ENCODE results near the gene SLC41A1.
A peak's percentile ranks its signal among the peaks of the same experiment; 100 is the strongest.
"Not testable (repeated sequence)": the region's sequence is repeated elsewhere in the genome, so short reads cannot be mapped to it uniquely, and the experiment has no call there.

Gene SLC41A1

DNA sequence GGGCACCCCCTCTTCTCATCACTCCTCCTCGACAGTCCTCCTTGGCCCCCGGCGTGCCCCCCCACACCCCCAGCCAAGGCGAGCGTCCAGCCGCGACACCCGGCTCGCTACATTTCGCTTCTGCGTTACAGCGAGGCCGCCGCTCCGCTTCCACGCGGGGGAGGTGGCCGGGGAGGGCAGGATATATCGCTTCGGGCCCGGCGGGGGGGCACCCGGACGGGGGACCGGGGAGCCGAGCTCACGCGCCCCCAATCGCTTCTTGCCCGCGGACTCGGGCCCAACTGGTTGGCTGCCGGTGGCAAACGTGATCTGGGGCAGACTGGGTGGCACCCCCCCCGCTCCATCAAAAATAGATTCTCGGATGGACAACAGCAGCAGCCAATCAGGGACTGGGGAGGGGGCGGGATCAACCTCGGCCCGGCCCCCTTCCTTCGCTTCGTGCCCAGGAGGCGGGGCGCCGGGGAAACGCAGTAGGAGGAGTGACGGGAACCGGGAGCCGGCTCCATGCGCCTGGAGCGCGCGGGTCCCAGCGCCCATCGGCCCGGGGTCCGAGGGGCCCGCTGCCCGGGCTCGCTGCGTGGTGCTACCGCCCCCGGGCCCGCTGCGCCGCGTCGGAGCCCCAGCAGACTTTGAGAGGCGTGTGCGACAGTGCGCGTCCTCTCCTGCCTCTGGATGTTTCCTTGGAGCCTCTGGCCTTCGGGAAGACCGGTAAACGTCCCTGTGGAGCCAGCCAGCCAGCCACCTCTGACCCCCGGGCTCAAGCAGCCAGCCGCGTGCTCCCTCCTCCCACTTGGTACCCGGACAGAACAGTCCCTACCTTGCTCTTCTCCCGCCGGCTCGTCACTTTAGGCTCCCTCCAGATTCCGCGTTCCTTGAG, at the start of gene SLC41A1:
SLC41A1 (minus strand) TSS at position 321 of the 877 bp plus-strand sequence. CDS start 2,757 bp downstream, outside the sequence.
- H3K36me3 Mint-ChIP-seq (ENCODE audit: low read depth), result peaks cover 15% of the 10 kb centered on the region
- H3K4me3 Mint-ChIP-seq, result peak within 1 kb of the TSS; percentile 90
- H3K27me3 Mint-ChIP-seq (ENCODE audit: low read depth), result peaks cover 19% of the 10 kb centered on the region
- H3K4me1 Mint-ChIP-seq (ENCODE audit: low read depth), result peaks cover 33% of the 10 kb centered on the region
- no peaks in the 10 kb centered on the region for H3K9me3 Mint-ChIP-seq
- peak within 1 kb of the TSS; percentile 65 for H3K27ac Mint-ChIP-seq

DNA sequence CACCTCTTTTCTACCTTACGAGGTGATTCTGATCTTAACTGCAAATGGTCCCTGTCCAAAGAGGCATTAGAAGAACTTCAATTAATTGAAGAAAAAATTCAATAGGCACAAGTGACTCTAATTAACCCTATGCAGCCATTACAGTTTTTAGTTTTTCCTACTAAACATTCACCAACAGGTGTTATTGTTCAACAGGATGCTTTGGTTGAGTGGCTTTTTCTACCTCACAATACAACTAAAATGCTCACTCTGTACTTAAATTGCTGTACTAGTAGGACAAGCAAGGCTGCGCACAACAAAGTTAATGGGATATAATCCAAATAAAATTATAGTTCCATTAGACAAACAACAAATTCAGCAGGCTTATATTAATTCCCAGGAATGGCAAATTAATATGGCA, 48.5 kb upstream of the SLC41A1 start:
- peaks cover 2% of the 10 kb centered on the region for H3K36me3 Mint-ChIP-seq (ENCODE audit: low read depth)

DNA sequence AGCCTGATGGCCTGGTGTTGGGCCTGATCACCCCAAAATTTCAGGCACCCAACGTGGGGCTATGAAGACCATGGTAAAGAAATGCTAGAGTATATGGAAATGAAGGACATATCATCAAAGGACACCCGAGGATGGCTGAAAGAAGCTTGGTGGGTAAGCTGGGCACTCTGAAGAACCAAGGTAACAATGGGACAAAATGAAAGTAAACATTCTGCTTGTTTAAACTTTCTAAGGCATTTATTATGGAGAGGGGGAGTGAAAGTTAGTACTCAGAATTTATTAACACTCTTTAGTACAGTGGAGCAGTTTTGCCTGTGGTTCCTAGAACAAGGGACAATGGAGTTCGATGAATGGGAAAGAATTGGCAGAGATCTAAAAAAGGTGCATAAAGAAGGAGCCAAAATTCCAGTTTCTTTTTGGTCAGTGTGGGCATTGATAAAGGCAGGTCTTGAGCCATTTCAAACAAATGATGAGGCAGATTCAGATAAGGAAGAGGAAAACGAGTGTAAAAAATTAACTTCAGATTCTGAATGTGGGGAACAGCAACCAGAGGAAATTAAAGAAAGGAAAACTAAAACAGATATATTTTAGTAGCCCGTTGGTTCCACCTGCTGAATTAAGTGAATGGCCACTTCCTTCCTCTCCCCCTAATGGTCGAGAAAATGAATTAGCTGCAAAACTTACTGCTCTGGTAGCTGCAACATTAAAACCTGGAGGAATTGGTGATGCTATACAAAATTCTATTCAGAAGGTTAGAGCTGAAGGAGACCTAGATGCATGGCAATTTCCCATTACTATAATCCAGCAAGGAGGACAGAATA, 45.4 kb upstream of the SLC41A1 start:
- Mint-ChIP-seq H3K4me3 (peak overlapping the region; percentile 1), H3K4me1 (ENCODE audit: low read depth) (peaks cover 4% of the 10 kb centered on the region), H3K9me3 (peaks cover 16% of the 10 kb centered on the region), H3K27ac (no peak overlapping the region), H3K27me3 (ENCODE audit: low read depth) (peaks cover 40% of the 10 kb centered on the region), H3K36me3 (ENCODE audit: low read depth) (peaks cover 2% of the 10 kb centered on the region)

More for the DNA sequence above, 48.5 kb upstream of the SLC41A1 start:
- H3K4me1 Mint-ChIP-seq (ENCODE audit: low read depth), result peaks cover 4% of the 10 kb centered on the region
- H3K4me3 Mint-ChIP-seq, result no peak overlapping the region
- peaks cover 43% of the 10 kb centered on the region for H3K27me3 Mint-ChIP-seq (ENCODE audit: low read depth)
- H3K9me3 Mint-ChIP-seq, result peaks cover 5% of the 10 kb centered on the region
- H3K27ac Mint-ChIP-seq, result no peak overlapping the region

DNA sequence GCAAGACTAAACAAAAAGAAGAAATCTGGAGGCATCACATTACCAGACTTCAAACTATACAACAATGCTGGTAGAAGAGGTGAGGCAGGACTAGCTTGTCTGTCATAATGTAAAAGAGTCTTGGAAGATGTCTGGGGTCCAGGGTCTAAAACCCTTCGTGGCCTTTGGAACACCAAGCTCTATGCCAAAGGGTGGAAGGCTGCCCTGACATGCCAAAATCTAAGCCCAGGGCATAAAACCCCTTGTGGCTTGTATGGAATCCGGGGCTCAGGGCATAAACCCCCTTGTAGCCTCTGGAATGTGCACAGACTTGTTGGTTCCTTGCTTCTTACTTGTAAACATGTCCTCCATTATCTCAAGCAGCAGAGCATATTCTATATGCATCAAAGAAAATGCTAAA, 44.5 kb upstream of the SLC41A1 start:
- H3K4me1 Mint-ChIP-seq (ENCODE audit: low read depth); H3K4me3 Mint-ChIP-seq; H3K36me3 Mint-ChIP-seq (ENCODE audit: low read depth); H3K27ac Mint-ChIP-seq: not testable (repeated sequence)
- Mint-ChIP-seq H3K9me3 (peaks cover 16% of the 10 kb centered on the region), H3K27me3 (ENCODE audit: low read depth) (peaks cover 36% of the 10 kb centered on the region)

DNA sequence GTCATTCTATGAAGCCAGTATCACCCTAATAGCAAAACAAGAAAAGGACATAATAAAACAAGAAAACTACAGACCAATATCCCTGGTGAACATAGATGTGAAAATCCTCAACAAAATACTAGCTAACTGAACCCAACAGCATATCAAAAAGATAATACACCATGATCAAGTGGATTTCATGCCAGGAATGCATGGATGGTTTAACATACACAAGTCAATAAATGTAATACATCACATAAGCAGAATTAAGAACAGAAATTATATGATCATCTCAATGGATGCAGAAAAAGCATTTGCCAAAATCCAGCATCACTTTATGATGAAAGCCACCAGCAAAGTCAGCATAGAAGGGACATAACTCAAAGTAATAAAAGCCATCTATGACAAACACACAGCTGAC, 43.4 kb upstream of the SLC41A1 start:
- Mint-ChIP-seq H3K4me1 (ENCODE audit: low read depth) (peaks cover 4% of the 10 kb centered on the region), H3K36me3 (ENCODE audit: low read depth) (peaks cover 2% of the 10 kb centered on the region), H3K4me3 (no peak overlapping the region), H3K27me3 (ENCODE audit: low read depth) (peaks cover 38% of the 10 kb centered on the region), H3K27ac (no peak overlapping the region), H3K9me3 (peaks cover 22% of the 10 kb centered on the region)

DNA sequence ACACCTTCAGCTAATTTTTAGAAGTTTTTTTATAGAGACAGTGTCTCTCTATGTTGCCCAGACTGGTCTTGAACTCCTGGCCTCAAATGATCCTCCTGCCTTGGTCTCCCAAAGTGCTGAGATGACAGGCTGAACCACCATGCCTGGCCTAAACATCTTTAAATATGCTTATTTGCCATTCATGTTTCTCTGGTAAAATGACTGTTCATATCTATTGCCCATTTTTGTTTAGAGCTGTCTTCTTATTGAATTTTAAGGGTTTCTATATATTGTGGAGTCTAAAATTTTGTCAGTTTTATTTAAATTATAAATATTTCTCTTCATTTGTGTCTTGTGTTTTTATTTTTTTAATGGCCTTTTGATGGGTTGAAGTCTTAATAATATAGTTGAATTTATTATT, 40.0 kb upstream of the SLC41A1 start:
- Mint-ChIP-seq H3K36me3 (ENCODE audit: low read depth) (peaks cover 2% of the 10 kb centered on the region), H3K27ac (no peak overlapping the region), H3K9me3 (peaks cover 22% of the 10 kb centered on the region), H3K4me1 (ENCODE audit: low read depth) (peaks cover 19% of the 10 kb centered on the region), H3K4me3 (no peak overlapping the region), H3K27me3 (ENCODE audit: low read depth) (peaks cover 25% of the 10 kb centered on the region)

DNA sequence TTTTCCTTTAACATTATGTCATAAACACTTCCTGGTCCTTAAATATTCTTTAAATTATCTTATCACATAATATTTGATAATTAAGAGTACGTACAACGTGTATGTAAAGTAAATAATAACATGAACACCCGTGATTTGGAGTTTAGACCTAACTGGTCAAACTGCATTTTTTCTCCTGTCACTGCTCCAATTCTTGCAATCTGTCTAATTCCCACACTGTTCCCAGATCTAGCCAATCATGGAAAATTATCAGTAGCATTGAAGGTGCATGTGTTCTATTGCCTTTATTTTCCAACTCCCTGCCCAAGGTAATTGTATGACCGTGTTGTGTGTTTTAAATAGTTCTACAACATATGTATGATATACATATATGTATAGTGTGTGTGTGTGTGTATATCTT, 39.0 kb upstream of the SLC41A1 start:
- H3K36me3 Mint-ChIP-seq (ENCODE audit: low read depth), result peaks cover under 1% of the 10 kb centered on the region
- H3K4me3 Mint-ChIP-seq, result no peak overlapping the region
- H3K4me1 Mint-ChIP-seq (ENCODE audit: low read depth), result peaks cover 19% of the 10 kb centered on the region
- peaks cover 21% of the 10 kb centered on the region for H3K9me3 Mint-ChIP-seq
- H3K27ac Mint-ChIP-seq, result no peak overlapping the region
- H3K27me3 Mint-ChIP-seq (ENCODE audit: low read depth), result peaks cover 21% of the 10 kb centered on the region

DNA sequence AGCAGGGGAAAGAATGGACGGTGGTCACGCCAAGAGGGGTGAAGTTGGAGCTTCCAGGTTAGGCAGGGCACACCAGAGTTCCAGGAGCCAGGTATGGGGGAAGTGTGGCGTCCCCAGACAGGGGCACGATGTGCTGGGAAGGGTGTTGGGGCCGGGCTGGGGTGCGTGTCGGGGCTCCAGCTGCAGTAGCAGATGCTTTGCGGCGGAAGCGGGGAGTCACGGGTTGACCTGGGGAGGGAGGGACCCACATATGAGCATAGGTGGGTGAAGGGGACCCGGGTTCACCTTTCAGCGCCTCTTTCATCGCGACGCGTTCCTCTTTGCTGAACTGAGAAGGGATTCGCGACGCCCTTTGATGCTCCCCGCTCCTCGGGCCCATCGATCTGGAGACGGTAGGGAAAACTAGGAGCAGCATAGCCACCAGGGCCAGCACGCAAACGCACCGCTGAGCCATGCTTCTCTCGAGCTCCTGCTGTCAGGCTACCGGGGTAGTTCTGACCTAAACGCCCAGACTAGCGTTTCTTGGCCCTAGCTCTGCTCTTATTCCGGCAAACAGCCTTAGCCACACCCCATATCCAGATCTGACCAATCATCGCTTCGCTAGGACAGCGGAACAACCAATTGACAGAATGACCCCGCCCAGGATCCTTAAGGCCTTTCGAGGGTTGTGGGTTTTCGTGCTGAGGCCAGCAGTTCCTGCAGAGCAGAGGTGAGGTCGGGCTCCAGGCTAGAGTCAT, 36.8 kb upstream of the SLC41A1 start, which contains the start of gene PM20D1:
PM20D1 (minus strand) TSS at position 514 of the 737 bp plus-strand sequence; CDS start at position 454, 60 bp downstream.
- Mint-ChIP-seq H3K9me3 (peaks cover 6% of the 10 kb centered on the region), H3K27ac (peak within 1 kb of the TSS; percentile 88), H3K27me3 (ENCODE audit: low read depth) (peaks cover 5% of the 10 kb centered on the region), H3K4me1 (ENCODE audit: low read depth) (peaks cover 19% of the 10 kb centered on the region), H3K36me3 (ENCODE audit: low read depth) (no peaks in the 10 kb centered on the region), H3K4me3 (peak within 1 kb of the TSS; percentile 87)

DNA sequence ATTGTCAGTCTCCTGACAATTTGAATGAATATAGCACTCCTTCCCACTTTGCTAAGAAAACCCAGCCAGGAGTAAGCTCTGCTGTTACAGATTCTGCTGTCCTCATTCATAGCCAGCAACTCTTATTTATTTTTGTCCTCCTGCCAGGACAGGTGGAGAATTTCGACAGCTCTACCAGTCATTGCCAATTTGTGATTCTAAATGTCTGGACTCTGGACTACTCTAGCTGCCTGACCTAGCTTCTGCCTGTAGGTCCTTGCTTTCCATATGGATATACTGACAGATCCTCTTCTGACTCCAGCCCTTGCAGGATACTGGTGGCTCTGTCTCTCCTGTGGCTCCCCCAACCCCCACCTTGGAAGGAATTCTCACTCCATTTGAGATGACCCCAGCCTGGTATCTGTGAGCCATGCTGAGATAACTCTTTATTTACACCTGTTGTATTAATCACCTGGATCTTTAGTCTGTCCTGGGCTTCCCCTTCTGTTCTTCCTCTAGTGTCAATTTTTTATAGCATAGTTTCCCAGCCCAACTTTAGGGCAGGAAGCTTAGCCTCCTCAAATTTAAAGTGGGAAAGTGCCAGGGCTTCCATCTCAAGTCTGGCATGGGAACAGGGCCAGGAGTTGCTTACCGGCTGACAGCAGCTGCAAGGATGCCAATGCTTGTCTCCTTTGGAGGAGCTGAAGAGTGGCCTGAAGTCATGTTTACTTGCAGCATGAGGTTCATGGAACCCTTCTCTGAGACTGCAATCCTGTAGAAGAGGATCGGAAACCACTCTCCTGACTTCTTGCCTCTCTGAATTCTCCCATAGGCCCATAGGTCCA, 30.2 kb upstream of the SLC41A1 start:
- peaks cover 2% of the 10 kb centered on the region for H3K4me1 Mint-ChIP-seq (ENCODE audit: low read depth)
- no peak overlapping the region for H3K27ac Mint-ChIP-seq
- no peak overlapping the region for H3K4me3 Mint-ChIP-seq
- H3K36me3 Mint-ChIP-seq (ENCODE audit: low read depth), result no peaks in the 10 kb centered on the region
- no peaks in the 10 kb centered on the region for H3K27me3 Mint-ChIP-seq (ENCODE audit: low read depth)
- H3K9me3 Mint-ChIP-seq, result no peaks in the 10 kb centered on the region

DNA sequence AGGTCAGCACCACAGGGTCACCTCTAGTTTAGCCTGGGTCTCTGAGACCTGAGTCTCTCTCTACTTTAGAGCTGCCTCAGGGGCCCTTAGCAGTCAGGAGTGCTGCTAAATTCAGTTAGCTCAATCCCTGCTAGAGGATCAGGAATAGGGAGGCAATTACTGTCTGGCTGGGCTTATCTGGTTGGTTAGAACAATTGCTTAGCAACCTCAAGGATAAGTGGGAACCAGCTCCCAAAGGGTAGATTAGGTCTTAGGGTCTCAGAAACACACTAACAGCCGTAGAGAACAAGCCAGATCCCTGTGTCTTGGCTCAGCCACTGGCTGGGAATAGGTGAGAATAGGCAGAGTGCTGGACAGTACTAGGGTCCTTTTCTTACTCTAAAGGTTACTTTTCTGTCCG, 29.2 kb upstream of the SLC41A1 start:
- no peaks in the 10 kb centered on the region for H3K9me3 Mint-ChIP-seq
- no peak overlapping the region for H3K27ac Mint-ChIP-seq
- no peaks in the 10 kb centered on the region for H3K36me3 Mint-ChIP-seq (ENCODE audit: low read depth)
- no peak overlapping the region for H3K4me3 Mint-ChIP-seq
- H3K4me1 Mint-ChIP-seq (ENCODE audit: low read depth), result peaks cover 2% of the 10 kb centered on the region
- H3K27me3 Mint-ChIP-seq (ENCODE audit: low read depth), result no peaks in the 10 kb centered on the region

DNA sequence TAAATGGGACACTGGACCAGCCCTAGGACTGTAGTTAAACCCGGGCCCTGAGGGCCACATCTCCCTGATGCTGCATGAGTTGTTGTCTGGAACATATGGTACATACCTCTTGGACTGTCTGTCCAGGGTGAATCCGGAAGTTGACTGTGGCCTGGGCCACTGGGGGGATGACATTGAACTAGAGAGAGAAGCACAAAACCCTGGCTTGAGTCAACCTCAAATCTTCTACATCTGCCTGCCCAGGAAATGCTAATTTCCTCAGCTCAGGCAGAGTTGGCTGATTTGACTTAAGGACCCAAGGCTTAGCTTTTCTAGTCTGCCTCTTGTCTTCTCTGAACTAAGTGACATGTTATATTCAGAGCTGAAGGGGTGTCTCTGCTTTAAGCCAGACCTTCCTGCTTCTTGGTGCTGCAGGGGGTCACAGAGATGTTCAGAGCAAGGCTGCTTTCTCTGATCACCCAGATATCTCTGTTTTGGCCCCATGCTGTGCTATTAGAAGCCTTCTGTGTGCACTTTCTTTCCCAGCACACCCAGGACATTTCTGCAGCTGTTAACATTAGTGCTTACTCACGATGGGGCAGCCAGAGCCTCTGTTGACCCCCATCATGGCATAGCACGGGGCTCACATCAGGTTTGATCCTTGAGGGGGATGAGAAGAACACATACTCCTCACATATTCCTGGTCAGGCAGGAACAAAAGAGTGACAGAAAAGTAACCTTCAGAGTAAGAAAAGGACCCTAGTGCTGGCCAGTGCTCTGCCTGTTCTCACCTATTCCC, 27.3 kb upstream of the SLC41A1 start:
- Mint-ChIP-seq H3K27ac (no peak overlapping the region), H3K4me3 (no peak overlapping the region)

DNA sequence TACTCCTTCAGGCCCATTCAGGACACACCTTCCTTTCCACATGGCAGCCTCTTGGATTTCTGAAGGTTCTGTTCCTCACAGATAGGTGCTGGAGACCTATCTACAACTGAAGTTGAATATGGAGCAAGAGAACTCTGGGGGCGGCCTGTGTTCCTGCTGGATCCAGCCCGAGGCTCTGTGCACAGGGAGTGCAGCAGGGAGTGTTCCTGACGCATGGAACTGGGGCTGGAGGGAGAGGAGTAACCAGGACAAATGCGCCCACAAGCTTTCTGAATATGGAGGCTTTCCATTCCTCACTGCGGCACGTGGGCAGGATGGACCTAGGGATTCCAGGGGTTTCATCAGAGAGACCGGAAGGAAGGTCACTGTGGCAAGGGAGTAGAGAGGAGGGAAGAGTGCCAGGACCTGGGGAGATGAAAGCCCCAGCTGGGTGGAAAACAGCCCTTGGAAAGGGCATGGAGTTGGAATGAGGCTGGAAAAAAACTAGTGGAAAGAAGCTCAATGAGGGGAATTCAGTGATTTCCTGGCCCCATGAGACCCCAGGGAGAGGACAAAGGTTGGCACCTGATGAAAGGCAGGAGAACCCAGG, 24.5 kb upstream of the SLC41A1 start:
- Mint-ChIP-seq H3K27ac (no peak overlapping the region), H3K4me3 (no peak overlapping the region), H3K36me3 (ENCODE audit: low read depth) (no peaks in the 10 kb centered on the region), H3K4me1 (ENCODE audit: low read depth) (peaks cover 2% of the 10 kb centered on the region), H3K9me3 (no peaks in the 10 kb centered on the region), H3K27me3 (ENCODE audit: low read depth) (no peaks in the 10 kb centered on the region)

More for the DNA sequence above, 27.3 kb upstream of the SLC41A1 start:
- no peaks in the 10 kb centered on the region for H3K36me3 Mint-ChIP-seq (ENCODE audit: low read depth)
- no peaks in the 10 kb centered on the region for H3K27me3 Mint-ChIP-seq (ENCODE audit: low read depth)
- H3K4me1 Mint-ChIP-seq (ENCODE audit: low read depth), result peaks cover 2% of the 10 kb centered on the region
- no peaks in the 10 kb centered on the region for H3K9me3 Mint-ChIP-seq

DNA sequence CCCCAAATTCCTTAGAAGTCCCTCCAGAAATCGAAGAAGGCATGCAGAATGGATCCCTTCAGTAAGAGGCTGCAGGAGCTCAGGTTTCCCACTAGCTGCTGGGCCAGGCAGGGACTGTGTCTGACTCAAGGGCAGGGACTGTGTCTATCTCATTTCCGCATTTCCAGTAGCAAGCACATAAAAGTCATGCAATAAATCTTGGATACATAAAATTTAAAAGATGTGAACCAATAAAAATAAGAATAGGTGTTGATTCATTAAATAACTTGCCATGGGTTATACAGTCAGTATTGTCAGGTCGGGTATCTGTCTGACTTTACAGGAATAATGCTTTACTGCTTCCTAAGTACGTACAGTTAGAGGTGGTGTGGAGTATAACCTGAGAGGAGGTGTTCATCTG, 21.8 kb upstream of the SLC41A1 start:
- no peaks in the 10 kb centered on the region for H3K4me1 Mint-ChIP-seq (ENCODE audit: low read depth)
- no peaks in the 10 kb centered on the region for H3K27me3 Mint-ChIP-seq (ENCODE audit: low read depth)
- H3K27ac Mint-ChIP-seq, result no peak overlapping the region
- no peaks in the 10 kb centered on the region for H3K9me3 Mint-ChIP-seq
- no peak overlapping the region for H3K4me3 Mint-ChIP-seq
- no peaks in the 10 kb centered on the region for H3K36me3 Mint-ChIP-seq (ENCODE audit: low read depth)
